B cell (primary cell): ENCODE results near the gene TADA3. TPM values are rescaled to one million over a fixed set of nuclear protein-coding genes. Genes with fewer than 3 reads are reported as not detected.
A peak's percentile ranks its signal among the peaks of the same experiment; 100 is the strongest.

Experiments
- ATAC-seq: fragments of 200-7000 bp; cut with Tn5 transposase; one replicate; pipeline ENCODE4 v1.10.0; 2021; ENCODE audit warnings: low read depth, mild to moderate bottlenecking, moderate number of reproducible peaks, moderate library complexity
- CTCF ChIA-PET: fragments of 350-600 bp; sonication (Branson Sonifier 250); formaldehyde crosslinking; loops from one replicate; lab custom pipeline; 2021; ENCODE audit warnings: antibody characterized with exemption, inconsistent platforms; lab: Charles Lee
- POLR2A ChIA-PET: fragments of 350-600 bp; sonication (Branson Sonifier 250); formaldehyde crosslinking; loops from one replicate; lab custom pipeline; 2021; ENCODE audit warnings: antibody characterized with exemption; lab: Charles Lee
- DNase-seq: peaks from one replicate; pipeline ENCODE4 v3.0.0; 2013
- H2AFZ ChIP-seq: 2 replicates; pipeline ENCODE4 v1.6.1; 2012; ENCODE audit warnings: mild to moderate bottlenecking, low read depth, low read length; ENCODE audit not compliant: insufficient read depth, poor library complexity, severe bottlenecking
- H3K27ac ChIP-seq, 2 donors: 1 replicate in 1 of 2; 2 replicates in 1 of 2; pipeline ENCODE4 v1.5.1; 2012 to 2013; ENCODE audit warnings: low read length in 2 of 2, mild to moderate bottlenecking in 2 of 2, moderate library complexity in 1 of 2
- H3K27me3 ChIP-seq, 4 experiments: fragments of 200-600 bp in 1 of 4; sonication (generic) in 1 of 4; replicated peaks in 1 of 4; 1 replicate in 2 of 4; 2 replicates in 2 of 4; pipeline versions ENCODE4 v1.6.1 to v1.7.0; 2013 to 2016; ENCODE audit warnings: low read length in 3 of 4, mild to moderate bottlenecking in 2 of 4, mixed read lengths in 1 of 4, moderate library complexity in 1 of 4; ENCODE audit not compliant: insufficient read depth in 4 of 4, control insufficient read depth in 3 of 4; ENCODE audit errors: control extremely low read depth in 1 of 4
- H3K36me3 ChIP-seq, 2 experiments: replicated peaks in 1 of 2; 1 replicate in 1 of 2; 2 replicates in 1 of 2; pipeline versions ENCODE4 v1.6.1 to v1.7.1; 2013; ENCODE audit warnings: low read length in 1 of 2; ENCODE audit not compliant: insufficient read depth in 2 of 2, control insufficient read depth in 1 of 2; ENCODE audit errors: control extremely low read depth in 1 of 2, extremely low read depth in 1 of 2
- H3K4me1 ChIP-seq, 2 donors: fragments of 200-600 bp in 1 of 2; sonication (generic) in 1 of 2; 1 replicate in 1 of 2; 2 replicates in 1 of 2; pipeline versions ENCODE4 v1.5.1 to v1.6.1; 2013 to 2017; ENCODE audit warnings: low read length in 2 of 2; ENCODE audit not compliant: control insufficient read depth in 2 of 2, insufficient read depth in 2 of 2
- H3K4me2 ChIP-seq: replicated peaks from 2 replicates; pipeline ENCODE3; 2012; ENCODE audit warnings: mild to moderate bottlenecking, low read depth, low read length; ENCODE audit not compliant: poor library complexity, severe bottlenecking
- H3K4me3 ChIP-seq, 5 experiments: fragments of 200-600 bp in 1 of 5; sonication (generic) in 1 of 5; 1 replicate in 3 of 5; 2 replicates in 2 of 5; pipeline versions ENCODE4 v1.5.1 to v1.7.0; 2011 to 2016; ENCODE audit warnings: low read length in 4 of 5, mild to moderate bottlenecking in 4 of 5, low read depth in 2 of 5, control low read depth in 1 of 5, moderate library complexity in 1 of 5; ENCODE audit not compliant: insufficient read depth in 1 of 5; ENCODE audit errors: control extremely low read depth in 1 of 5, extremely low read depth in 1 of 5
- H3K79me2 ChIP-seq: fragments of 200-600 bp; sonication (generic); one replicate; pipeline ENCODE4 v1.6.0; 2016; ENCODE audit warnings: low read length; ENCODE audit not compliant: control insufficient read depth, insufficient read depth
- H3K9ac ChIP-seq: fragments of 200-600 bp; sonication (generic); 2 replicates; pipeline ENCODE4 v1.6.1; 2017; ENCODE audit warnings: mild to moderate bottlenecking, low read length, moderate library complexity
- H3K9me3 ChIP-seq, 3 donors: one replicate each; pipeline versions ENCODE4 v1.6.1 to v1.7.1; 2013; ENCODE audit warnings: low read length in 2 of 3; ENCODE audit not compliant: control insufficient read depth in 2 of 3, insufficient read depth in 1 of 3; ENCODE audit errors: control extremely low read depth in 1 of 3
- H4K20me1 ChIP-seq: 2 replicates; pipeline ENCODE4 v1.6.0; 2012; ENCODE audit warnings: mild to moderate bottlenecking, low read length; ENCODE audit not compliant: insufficient read depth, control insufficient read depth, poor library complexity, severe bottlenecking
- H3K27ac Mint-ChIP-seq: one replicate; pipeline ENCODE4 v1.8.0; 2021; ENCODE audit warnings: mixed read lengths
- H3K27me3 Mint-ChIP-seq: one replicate; pipeline ENCODE4 v1.8.0; 2021; ENCODE audit warnings: mixed read lengths
- H3K4me1 Mint-ChIP-seq: one replicate; pipeline ENCODE4 v1.8.0; 2021; ENCODE audit warnings: mixed read lengths
- H3K4me3 Mint-ChIP-seq: one replicate; pipeline ENCODE4 v1.8.0; 2021; ENCODE audit warnings: mixed read lengths
- H3K9me3 Mint-ChIP-seq: one replicate; pipeline ENCODE4 v1.8.0; 2022; ENCODE audit warnings: mixed read lengths; ENCODE audit not compliant: insufficient read depth
- CTCF ChIP-seq: fragments of 200-600 bp; IDR thresholded peaks from one replicate; pipeline ENCODE4 v1.8.0; 2022; ENCODE audit warnings: antibody characterized with exemption, mild to moderate bottlenecking
- EZH2 ChIP-seq: IDR thresholded peaks from 2 replicates; pipeline ENCODE4 v1.6.1; 2012; ENCODE audit warnings: borderline replicate concordance, low read depth, mild to moderate bottlenecking, moderate library complexity, low read length; ENCODE audit not compliant: insufficient read depth, poor library complexity, severe bottlenecking
- WGBS: methylation state at CpG from one replicate; pipeline ENCODE4 v1.1.5; 2013; ENCODE audit warnings: missing lambda C conversion rate; ENCODE audit not compliant: insufficient coverage; 5-methylcytosine and 5-hydroxymethylcytosine counted together
- intact Hi-C: fragments of 100-400 bp; cut with micrococcal nuclease; formaldehyde crosslinking; loops from one replicate; pipeline ENCODE4 v1.10.0; 2022
- polyA plus RNA-seq: library from polyadenylated mRNA; depleted of rRNA; stranded (reverse); fragments of >200 nt; gene quantifications from 2 replicates; pipeline ENCODE4 v1.2.3, GENCODE V29; 2012
- total RNA-seq, 2 donors: library from RNA; stranded (reverse); fragments of 120-200 nt in 1 of 2; gene quantifications; 1 replicate in 1 of 2; 2 replicates in 1 of 2; pipeline versions ENCODE4 v1.2.3 to v1.2.4, GENCODE V29; 2013 to 2022

Gene TADA3
- total and polyA plus RNA-seq, 2 donors (not counting 1 experiment from before 2014, with no cell fraction given), result 45.4 to 45.6 TPM

GRCh38 chr3:9815986-9816385 is 23.7 kb upstream of the TADA3 start:
- Histone ChIP-seq H3K4me3 (no peak overlapping the region), H3K9ac (no peak overlapping the region), H2AFZ (no peak overlapping the region), H3K4me2 (no peak overlapping the region), H3K27ac (no peak overlapping the region), H3K9me3 (no peaks in the 10 kb centered on the region), H3K4me1 (peaks cover 0 to under 1% of the 10 kb centered on the region in 2 donors), H3K36me3 (peaks cover 0 to 5% of the 10 kb centered on the region in 2 experiments), H3K27me3 (no peaks in the 10 kb centered on the region), H3K79me2 (no peaks in the 10 kb centered on the region), H4K20me1 (no peaks in the 10 kb centered on the region)
- H3K4me1 Mint-ChIP-seq, result peaks cover 8% of the 10 kb centered on the region
- H3K9me3 Mint-ChIP-seq, result no peaks in the 10 kb centered on the region
- H3K4me3 Mint-ChIP-seq, result no peak overlapping the region
- H3K27me3 Mint-ChIP-seq, result no peaks in the 10 kb centered on the region
- POLR2A ChIA-PET, result no interaction called here
- TF ChIP-seq EZH2, result no peak
- TF ChIP-seq CTCF, result no peak
- intact Hi-C loops, result no loop called here
- no peak overlapping the region for H3K27ac Mint-ChIP-seq
- WGBS, result 94% methylated on average over 5 of the region's 9 CpGs
- no peak for DNase-seq
- CTCF ChIA-PET, result no interaction called here
- ATAC-seq, result no peak

- intact Hi-C loops, result no loop called here
- Mint-ChIP-seq H3K27me3 (no peaks in the 10 kb centered on the region), H3K27ac (peak overlapping the region; percentile 41), H3K4me3 (no peak overlapping the region), H3K9me3 (no peaks in the 10 kb centered on the region), H3K4me1 (peaks cover 34% of the 10 kb centered on the region)
- H3K9me3 ChIP-seq, result no peaks in the 10 kb centered on the region
- no peak overlapping the region for H2AFZ ChIP-seq
- H4K20me1 ChIP-seq, result no peaks in the 10 kb centered on the region
- ChIA-PET CTCF (no interaction called here), POLR2A (no interaction called here)
- TF ChIP-seq EZH2, result no peak
- no peak for TF ChIP-seq CTCF
- no peaks in the 10 kb centered on the region for H3K36me3 ChIP-seq
- H3K4me2 ChIP-seq, result no peak overlapping the region
- 98% methylated on average over 7 of the region's 9 CpGs for WGBS
- peaks cover 4% of the 10 kb centered on the region for H3K79me2 ChIP-seq
- DNase-seq (no peak), ATAC-seq (no peak)
- no peak overlapping the region for H3K4me3 ChIP-seq
- no peaks in the 10 kb centered on the region for H3K27me3 ChIP-seq
- no peak overlapping the region for H3K9ac ChIP-seq
- peaks cover 22 to 26% of the 10 kb centered on the region in 2 donors for H3K4me1 ChIP-seq
- H3K27ac ChIP-seq, result no peak overlapping the region
Observed at GRCh38 chr3:9812870-9813483, 20.7 kb upstream of the TADA3 start.
